IMR-90 (cell line): ENCODE measurements around the gene DET1.

Source experiments
- BHLHE40 ChIP-seq: fragments of 150-350 bp; IDR thresholded peaks from 2 replicates; pipeline ENCODE4 v1.6.1; 2016; ENCODE audit warnings: mild to moderate bottlenecking, low read depth, low read length
- CEBPB ChIP-seq: IDR thresholded peaks from 2 replicates; pipeline ENCODE4 v1.6.1; 2012; ENCODE audit warnings: low read depth, low read length, improper control_type of control experiment
- MAZ ChIP-seq: IDR thresholded peaks from 2 replicates; pipeline ENCODE4 v1.6.1; 2012; ENCODE audit warnings: low read depth, mild to moderate bottlenecking, low read length, improper control_type of control experiment, moderate library complexity, borderline replicate concordance
- POLR2A ChIP-seq: IDR thresholded peaks from 2 replicates; pipeline ENCODE4 v1.6.1; 2012; ENCODE audit warnings: mild to moderate bottlenecking, low read depth, low read length
- SMC3 ChIP-seq: fragments of 150-350 bp; IDR thresholded peaks from 2 replicates; pipeline ENCODE4 v1.6.1; 2016; ENCODE audit warnings: low read depth, mild to moderate bottlenecking, antibody characterized with exemption, low read length, moderate library complexity
- TF ChIP-seq, protein P1 (sequence below): conservative IDR thresholded peaks from 2 replicates; pipeline ENCODE4 v1.5.1; 2012; ENCODE audit warnings: mild to moderate bottlenecking, low read depth, low read length, improper control_type of control experiment

- TF ChIP-seq, protein P1, sequence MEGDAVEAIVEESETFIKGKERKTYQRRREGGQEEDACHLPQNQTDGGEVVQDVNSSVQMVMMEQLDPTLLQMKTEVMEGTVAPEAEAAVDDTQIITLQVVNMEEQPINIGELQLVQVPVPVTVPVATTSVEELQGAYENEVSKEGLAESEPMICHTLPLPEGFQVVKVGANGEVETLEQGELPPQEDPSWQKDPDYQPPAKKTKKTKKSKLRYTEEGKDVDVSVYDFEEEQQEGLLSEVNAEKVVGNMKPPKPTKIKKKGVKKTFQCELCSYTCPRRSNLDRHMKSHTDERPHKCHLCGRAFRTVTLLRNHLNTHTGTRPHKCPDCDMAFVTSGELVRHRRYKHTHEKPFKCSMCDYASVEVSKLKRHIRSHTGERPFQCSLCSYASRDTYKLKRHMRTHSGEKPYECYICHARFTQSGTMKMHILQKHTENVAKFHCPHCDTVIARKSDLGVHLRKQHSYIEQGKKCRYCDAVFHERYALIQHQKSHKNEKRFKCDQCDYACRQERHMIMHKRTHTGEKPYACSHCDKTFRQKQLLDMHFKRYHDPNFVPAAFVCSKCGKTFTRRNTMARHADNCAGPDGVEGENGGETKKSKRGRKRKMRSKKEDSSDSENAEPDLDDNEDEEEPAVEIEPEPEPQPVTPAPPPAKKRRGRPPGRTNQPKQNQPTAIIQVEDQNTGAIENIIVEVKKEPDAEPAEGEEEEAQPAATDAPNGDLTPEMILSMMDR = no peak
- TF ChIP-seq MAZ (no peak), CEBPB (no peak), SMC3 (no peak), BHLHE40 (no peak), POLR2A (no peak)
These were observed 75.7 kb downstream of the DET1 start for GRCh38 chr15:88470625-88471372.
